Memory B cell (primary cell): ENCODE measurements around the gene OAF.

Experiments used
- ATAC-seq: fragments of 150-1000 bp; cut with Tn5 transposase; 2 replicates; pipeline ENCODE4 v1.10.0; 2021; ENCODE audit warnings: low read depth, mild to moderate bottlenecking, moderate library complexity
- DNase-seq, 2 donors: peaks; one replicate each; pipeline ENCODE4 v3.0.0; 2022; ENCODE audit warnings: low spot score in 2 of 2
- H3K27ac Mint-ChIP-seq: one replicate; pipeline ENCODE4 v1.8.0; 2022; ENCODE audit warnings: mild to moderate bottlenecking, moderate library complexity, mixed read lengths
- H3K27me3 Mint-ChIP-seq: one replicate; pipeline ENCODE4 v1.8.0; 2022; ENCODE audit warnings: mixed read lengths
- H3K36me3 Mint-ChIP-seq: one replicate; pipeline ENCODE4 v1.8.0; 2022; ENCODE audit warnings: mild to moderate bottlenecking, mixed read lengths
- H3K4me1 Mint-ChIP-seq: one replicate; pipeline ENCODE4 v1.8.0; 2022; ENCODE audit warnings: mixed read lengths
- H3K4me3 Mint-ChIP-seq: one replicate; pipeline ENCODE4 v1.8.0; 2022; ENCODE audit warnings: mild to moderate bottlenecking, moderate library complexity, mixed read lengths
- H3K9me3 Mint-ChIP-seq: one replicate; pipeline ENCODE4 v1.8.0; 2022; ENCODE audit warnings: mixed read lengths

OAF gene

GRCh38 chr11:120201653-120202052, 9.2 kb upstream of the OAF start:
- Mint-ChIP-seq H3K4me1 (no peaks in the 10 kb centered on the region), H3K27me3 (peaks cover 9% of the 10 kb centered on the region), H3K36me3 (no peaks in the 10 kb centered on the region), H3K9me3 (no peaks in the 10 kb centered on the region), H3K4me3 (no peak overlapping the region), H3K27ac (no peak overlapping the region)
- DNase-seq, result no peak
- no peak for ATAC-seq

- Mint-ChIP-seq H3K36me3 (no peaks in the 10 kb centered on the region), H3K9me3 (no peaks in the 10 kb centered on the region), H3K4me3 (no peak overlapping the region), H3K4me1 (no peaks in the 10 kb centered on the region), H3K27me3 (peaks cover 19% of the 10 kb centered on the region), H3K27ac (no peak overlapping the region)
- ATAC-seq, result no peak
- DNase-seq, result no peak
Measured at GRCh38 chr11:120203626-120204025, 7.2 kb upstream of the OAF start.

GRCh38 chr11:120205596-120206161, 5.2 kb upstream of the OAF start:
- Mint-ChIP-seq H3K27ac (no peak overlapping the region), H3K4me1 (peaks cover 5% of the 10 kb centered on the region), H3K27me3 (peaks cover 22% of the 10 kb centered on the region), H3K4me3 (no peak overlapping the region), H3K9me3 (no peaks in the 10 kb centered on the region), H3K36me3 (no peaks in the 10 kb centered on the region)
- ATAC-seq, result no peak
- no peak for DNase-seq

GRCh38 chr11:120207512-120207911, 3.3 kb upstream of the OAF start:
- Mint-ChIP-seq H3K4me1 (peaks cover 8% of the 10 kb centered on the region), H3K27me3 (peaks cover 24% of the 10 kb centered on the region), H3K9me3 (no peaks in the 10 kb centered on the region), H3K36me3 (no peaks in the 10 kb centered on the region), H3K4me3 (no peak overlapping the region), H3K27ac (no peak overlapping the region)
- no peak for DNase-seq
- no peak for ATAC-seq

GRCh38 chr11:120208001-120208441, 2.8 kb upstream of the OAF start:
- H3K4me3 Mint-ChIP-seq, result no peak overlapping the region
- peaks cover 24% of the 10 kb centered on the region for H3K27me3 Mint-ChIP-seq
- H3K27ac Mint-ChIP-seq, result no peak overlapping the region
- no peaks in the 10 kb centered on the region for H3K9me3 Mint-ChIP-seq
- H3K4me1 Mint-ChIP-seq, result peaks cover 8% of the 10 kb centered on the region
- H3K36me3 Mint-ChIP-seq, result no peaks in the 10 kb centered on the region
- no peak for ATAC-seq
- no peak for DNase-seq

GRCh38 chr11:120208777-120209176, 2.1 kb upstream of the OAF start:
- H3K36me3 Mint-ChIP-seq, result no peaks in the 10 kb centered on the region
- H3K4me3 Mint-ChIP-seq, result no peak overlapping the region
- peaks cover 8% of the 10 kb centered on the region for H3K4me1 Mint-ChIP-seq
- no peaks in the 10 kb centered on the region for H3K9me3 Mint-ChIP-seq
- ATAC-seq (no peak), DNase-seq (no peak)
- no peak overlapping the region for H3K27ac Mint-ChIP-seq
- H3K27me3 Mint-ChIP-seq, result peaks cover 24% of the 10 kb centered on the region

- peak; percentile 6 for ATAC-seq
- Mint-ChIP-seq H3K4me1 (peaks cover 8% of the 10 kb centered on the region), H3K27me3 (peaks cover 26% of the 10 kb centered on the region), H3K9me3 (no peaks in the 10 kb centered on the region), H3K27ac (no peak overlapping the region), H3K36me3 (no peaks in the 10 kb centered on the region), H3K4me3 (peak overlapping the region; percentile 86)
- no peak for DNase-seq
Measured at GRCh38 chr11:120209746-120210625, 846 bp upstream of the OAF start.

GRCh38 chr11:120211522-120212258, 858 bp downstream of the OAF start:
- DNase-seq (no peak), ATAC-seq (no peak)
- Mint-ChIP-seq H3K36me3 (no peaks in the 10 kb centered on the region), H3K27ac (no peak overlapping the region), H3K27me3 (peaks cover 24% of the 10 kb centered on the region), H3K9me3 (no peaks in the 10 kb centered on the region), H3K4me3 (peak overlapping the region; percentile 93), H3K4me1 (peaks cover 8% of the 10 kb centered on the region)

GRCh38 chr11:120212259-120212878, 1.5 kb downstream of the OAF start:
- no peaks in the 10 kb centered on the region for H3K36me3 Mint-ChIP-seq
- no peaks in the 10 kb centered on the region for H3K9me3 Mint-ChIP-seq
- H3K27me3 Mint-ChIP-seq, result peaks cover 23% of the 10 kb centered on the region
- H3K4me3 Mint-ChIP-seq, result no peak overlapping the region
- H3K4me1 Mint-ChIP-seq, result peaks cover 8% of the 10 kb centered on the region
- H3K27ac Mint-ChIP-seq, result no peak overlapping the region
- ATAC-seq (no peak), DNase-seq (no peak)

GRCh38 chr11:120212926-120213325, 2.1 kb downstream of the OAF start:
- ATAC-seq (no peak), DNase-seq (no peak)
- Mint-ChIP-seq H3K27ac (no peak overlapping the region), H3K4me1 (peaks cover 8% of the 10 kb centered on the region), H3K4me3 (no peak overlapping the region), H3K36me3 (no peaks in the 10 kb centered on the region), H3K9me3 (no peaks in the 10 kb centered on the region), H3K27me3 (peaks cover 17% of the 10 kb centered on the region)

GRCh38 chr11:120214581-120214980, 3.7 kb downstream of the OAF start:
- no peak for ATAC-seq
- Mint-ChIP-seq H3K4me1 (peaks cover 8% of the 10 kb centered on the region), H3K9me3 (no peaks in the 10 kb centered on the region), H3K27me3 (peaks cover 14% of the 10 kb centered on the region), H3K27ac (no peak overlapping the region), H3K36me3 (no peaks in the 10 kb centered on the region), H3K4me3 (no peak overlapping the region)
- no peak for DNase-seq

- H3K27ac Mint-ChIP-seq, result no peak overlapping the region
- H3K9me3 Mint-ChIP-seq, result no peaks in the 10 kb centered on the region
- no peaks in the 10 kb centered on the region for H3K36me3 Mint-ChIP-seq
- peaks cover 12% of the 10 kb centered on the region for H3K27me3 Mint-ChIP-seq
- ATAC-seq (no peak), DNase-seq (no peak)
- no peak overlapping the region for H3K4me3 Mint-ChIP-seq
- H3K4me1 Mint-ChIP-seq, result peaks cover 3% of the 10 kb centered on the region
Measured at GRCh38 chr11:120215634-120216033, 4.8 kb downstream of the OAF start.

- no peaks in the 10 kb centered on the region for H3K9me3 Mint-ChIP-seq
- no peak for DNase-seq
- H3K36me3 Mint-ChIP-seq, result no peaks in the 10 kb centered on the region
- H3K4me1 Mint-ChIP-seq, result peaks cover 2% of the 10 kb centered on the region
- no peak for ATAC-seq
- H3K27me3 Mint-ChIP-seq, result peaks cover 11% of the 10 kb centered on the region
- no peak overlapping the region for H3K4me3 Mint-ChIP-seq
- H3K27ac Mint-ChIP-seq, result no peak overlapping the region
Measured at GRCh38 chr11:120216426-120217102, 5.7 kb downstream of the OAF start.
